22Rv1 (cell line): ENCODE measurements around the gene NFASC.

Experiments
- H3K27ac ChIP-seq: fragments of 450-650 bp; 2 replicates; pipeline ENCODE4 v1.5.1; 2017
- CTCF ChIP-seq: fragments of 450-650 bp; IDR thresholded peaks from 2 replicates; pipeline ENCODE4 v1.5.1; 2017; ENCODE audit warnings: mild to moderate bottlenecking
- ZFX ChIP-seq: fragments of 450-650 bp; IDR thresholded peaks from 2 replicates; pipeline ENCODE4 v1.6.1; 2017; ENCODE audit warnings: antibody characterized with exemption, borderline replicate concordance

NFASC gene

GRCh38 chr1:204958317-204959307 is 88.0 kb downstream of the NFASC start:
- H3K27ac ChIP-seq = no peak overlapping the region
- TF ChIP-seq CTCF (no peak), ZFX (no peak)

- H3K27ac ChIP-seq = no peak overlapping the region
- TF ChIP-seq CTCF = no peak
- no peak for TF ChIP-seq ZFX
These were observed 88.7 kb downstream of the NFASC start for GRCh38 chr1:204959374-204959773.

- H3K27ac ChIP-seq = no peak overlapping the region
- TF ChIP-seq ZFX (no peak), CTCF (no peak)
These were observed 89.2 kb downstream of the NFASC start for GRCh38 chr1:204959836-204960235.

- TF ChIP-seq CTCF (no peak), ZFX (no peak)
- no peak overlapping the region for H3K27ac ChIP-seq
These were observed 89.9 kb downstream of the NFASC start for GRCh38 chr1:204960306-204961125.

- TF ChIP-seq CTCF (no peak), ZFX (no peak)
- no peak overlapping the region for H3K27ac ChIP-seq
These were observed 91.2 kb downstream of the NFASC start for GRCh38 chr1:204961765-204962419.

GRCh38 chr1:204962742-204963632 is 92.3 kb downstream of the NFASC start:
- no peak for TF ChIP-seq CTCF
- no peak for TF ChIP-seq ZFX
- no peak overlapping the region for H3K27ac ChIP-seq
